ENCODE measurements around the gene ABTB2. TPM values are rescaled to one million over a fixed set of nuclear protein-coding genes. Genes with fewer than 3 reads are reported as not detected.

The ABTB2 gene
- polyA plus RNA-seq, 2 of the 4 experiments (the other 2 are of a cell fraction) = 8.9 to 15.4 TPM

DNA sequence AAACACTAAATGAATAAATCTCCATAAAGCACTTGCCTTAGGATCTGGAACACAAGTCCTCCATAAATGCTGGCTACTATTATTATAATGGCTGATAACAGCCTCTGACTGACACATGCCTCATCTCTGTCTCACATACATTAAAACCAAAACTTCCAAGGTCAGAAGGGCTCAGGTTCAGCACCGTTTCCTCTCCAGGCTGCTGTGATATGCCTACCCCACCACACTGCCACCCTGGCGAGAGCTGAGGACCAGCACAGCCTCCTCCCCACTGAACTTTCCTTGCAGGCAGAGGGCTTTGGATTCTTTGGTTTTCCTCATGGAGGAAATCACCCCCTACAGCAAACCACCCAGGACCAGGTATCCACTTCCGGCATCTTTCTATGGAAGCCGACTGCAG lies 112.8 kb downstream of the ABTB2 start:
- ChIA-PET CTCF (interaction anchor here (0.7 to 1.9 kb wide), 4 partner anchors 10 to 90 kb away, joined by 3 to 7 read pairs (median 4); no protein-coding TSS in a partner anchor), POLR2A (no interaction called here)
- 64% methylated on average over 2 of the region's 4 CpGs for WGBS (ENCODE audit: missing lambda C conversion rate)
- no peak for TF ChIP-seq SREBF2 (IDR thresholded peaks at IDR 0.05)
- no peak for TF ChIP-seq RCOR1 (IDR thresholded peaks at IDR 0.05; ENCODE audit: low read depth, low read length)
- no peak for TF ChIP-seq ZC3H11A (IDR thresholded peaks at IDR 0.05)
- no peak for TF ChIP-seq ZNF302 (CRISPR knock-in tag; IDR thresholded peaks at IDR 0.05)
- TF ChIP-seq RARB (CRISPR knock-in tag; IDR thresholded peaks at IDR 0.05) = no peak
- no peak for TF ChIP-seq RAD21 (conservative IDR thresholded peaks at IDR 0.05 in 1 of 2, IDR thresholded peaks at IDR 0.05 in 1 of 2)
- TF ChIP-seq POLR2A (IDR thresholded peaks at IDR 0.05; ENCODE audit: low read length) = no peak
- TF ChIP-seq FOXS1 (CRISPR knock-in tag; IDR thresholded peaks at IDR 0.05) = no peak
- no peak for TF ChIP-seq ZSCAN20 (CRISPR knock-in tag; IDR thresholded peaks at IDR 0.05)
- TF ChIP-seq MAFK (IDR thresholded peaks at IDR 0.05; ENCODE audit: partially characterized antibody) = no peak
- H3K4me2 ChIP-seq = peak overlapping the region; percentile 75
- ATAC-seq = no peak
- no peak overlapping the region for H3K4me3 ChIP-seq
- peak overlapping the region; percentile 80 to 92 for H3K27ac ChIP-seq
- DNase-seq (ENCODE audit: low read depth in 1 of 2, low spot score in 1 of 2) = no peak
- no peak for FAIRE-seq
- H3K9me3 ChIP-seq = no peaks in the 10 kb centered on the region
- H3K4me1 ChIP-seq = peaks cover 76% of the 10 kb centered on the region

DNA sequence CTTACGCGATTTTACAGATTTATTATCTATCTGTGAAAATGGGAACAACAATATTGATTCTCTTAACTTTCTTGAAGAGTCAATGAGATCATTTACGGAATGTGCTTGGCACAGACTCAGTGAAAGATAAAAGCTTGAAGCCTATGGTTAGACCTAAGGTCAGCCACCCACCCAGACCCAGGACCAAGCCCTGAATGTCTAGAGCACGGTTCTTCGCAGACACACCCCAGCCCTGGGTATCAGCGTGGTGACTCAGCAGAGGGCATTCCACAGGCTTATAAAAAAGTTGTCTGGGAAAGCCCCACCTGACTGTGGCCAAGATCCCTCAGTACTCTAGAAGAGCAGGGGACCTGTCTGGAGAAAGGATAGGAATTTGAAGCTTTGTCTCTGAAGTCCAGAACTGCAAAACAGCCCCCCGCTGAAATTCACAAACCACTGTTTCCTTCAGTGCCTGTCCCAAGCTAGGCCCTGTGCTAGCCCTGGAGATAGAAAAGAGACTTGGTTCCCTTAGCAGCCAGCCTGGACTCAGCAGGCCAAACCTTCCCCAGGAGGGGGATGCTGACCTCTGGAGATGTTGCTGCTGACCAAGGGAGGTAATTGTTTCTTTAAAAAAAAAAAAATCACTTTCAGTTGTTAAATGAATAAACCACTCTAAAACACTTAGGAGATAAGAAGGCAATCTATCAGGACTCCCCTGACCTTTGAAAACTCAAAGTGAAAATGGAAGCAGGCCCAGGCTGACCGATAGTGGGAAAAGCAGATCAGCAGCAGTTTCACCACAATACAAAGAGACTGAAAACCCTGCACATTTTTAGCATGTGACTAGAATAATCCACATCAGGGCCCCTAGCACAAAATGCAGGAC lies 114.0 kb downstream of the ABTB2 start:
- FAIRE-seq = no peak
- ATAC-seq = peak; percentile 93 to 94
- H3K4me3 ChIP-seq = no peak overlapping the region
- H3K27ac ChIP-seq = peak overlapping the region; percentile 80 to 92
- POLR2A ChIA-PET = interaction anchor here (0.8 to 2.7 kb wide), 3 partner anchors 10 to 101 kb away, joined by 3 to 7 read pairs (median 3); no protein-coding TSS in a partner anchor
- 10% methylated on average over 8 of the region's 8 CpGs for WGBS (ENCODE audit: missing lambda C conversion rate)
- H3K4me2 ChIP-seq = peak overlapping the region; percentile 75
- peaks cover 75% of the 10 kb centered on the region for H3K4me1 ChIP-seq
- CTCF ChIA-PET = interaction anchor here (1.0 to 1.9 kb wide), 4 partner anchors 12 to 89 kb away, joined by 3 to 7 read pairs (median 4); no protein-coding TSS in a partner anchor
- no peaks in the 10 kb centered on the region for H3K9me3 ChIP-seq
- DNase-seq (ENCODE audit: low read depth in 1 of 2, low spot score in 1 of 2) = peak; percentile 94
- TF ChIP-seq, protein P1, sequence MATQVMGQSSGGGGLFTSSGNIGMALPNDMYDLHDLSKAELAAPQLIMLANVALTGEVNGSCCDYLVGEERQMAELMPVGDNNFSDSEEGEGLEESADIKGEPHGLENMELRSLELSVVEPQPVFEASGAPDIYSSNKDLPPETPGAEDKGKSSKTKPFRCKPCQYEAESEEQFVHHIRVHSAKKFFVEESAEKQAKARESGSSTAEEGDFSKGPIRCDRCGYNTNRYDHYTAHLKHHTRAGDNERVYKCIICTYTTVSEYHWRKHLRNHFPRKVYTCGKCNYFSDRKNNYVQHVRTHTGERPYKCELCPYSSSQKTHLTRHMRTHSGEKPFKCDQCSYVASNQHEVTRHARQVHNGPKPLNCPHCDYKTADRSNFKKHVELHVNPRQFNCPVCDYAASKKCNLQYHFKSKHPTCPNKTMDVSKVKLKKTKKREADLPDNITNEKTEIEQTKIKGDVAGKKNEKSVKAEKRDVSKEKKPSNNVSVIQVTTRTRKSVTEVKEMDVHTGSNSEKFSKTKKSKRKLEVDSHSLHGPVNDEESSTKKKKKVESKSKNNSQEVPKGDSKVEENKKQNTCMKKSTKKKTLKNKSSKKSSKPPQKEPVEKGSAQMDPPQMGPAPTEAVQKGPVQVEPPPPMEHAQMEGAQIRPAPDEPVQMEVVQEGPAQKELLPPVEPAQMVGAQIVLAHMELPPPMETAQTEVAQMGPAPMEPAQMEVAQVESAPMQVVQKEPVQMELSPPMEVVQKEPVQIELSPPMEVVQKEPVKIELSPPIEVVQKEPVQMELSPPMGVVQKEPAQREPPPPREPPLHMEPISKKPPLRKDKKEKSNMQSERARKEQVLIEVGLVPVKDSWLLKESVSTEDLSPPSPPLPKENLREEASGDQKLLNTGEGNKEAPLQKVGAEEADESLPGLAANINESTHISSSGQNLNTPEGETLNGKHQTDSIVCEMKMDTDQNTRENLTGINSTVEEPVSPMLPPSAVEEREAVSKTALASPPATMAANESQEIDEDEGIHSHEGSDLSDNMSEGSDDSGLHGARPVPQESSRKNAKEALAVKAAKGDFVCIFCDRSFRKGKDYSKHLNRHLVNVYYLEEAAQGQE (IDR thresholded peaks at IDR 0.05) = no peak
- TF ChIP-seq RCOR1 (IDR thresholded peaks at IDR 0.05; ENCODE audit: low read depth, low read length) (no peak), BHLHE40 (IDR thresholded peaks at IDR 0.05; ENCODE audit: low read depth, low read length) (no peak), MAFK (IDR thresholded peaks at IDR 0.05; ENCODE audit: partially characterized antibody) (peak; percentile 85), GATA3 (IDR thresholded peaks at IDR 0.05; ENCODE audit: borderline replicate concordance) (peak; percentile 83; the same call in 1 of the 2 replicates), ZFP36 (IDR thresholded peaks at IDR 0.05; ENCODE audit: borderline replicate concordance, partially characterized antibody) (no peak), TP53 (CRISPR knock-in tag; IDR thresholded peaks at IDR 0.05) (no peak), KDM5A (IDR thresholded peaks at IDR 0.05) (no peak), HOXB5 (CRISPR knock-in tag; IDR thresholded peaks at IDR 0.05) (no peak), CHD2 (IDR thresholded peaks at IDR 0.05; ENCODE audit: low read length, partially characterized antibody) (no peak), HEYL (CRISPR knock-in tag; IDR thresholded peaks at IDR 0.05) (no peak), ZNF302 (CRISPR knock-in tag; IDR thresholded peaks at IDR 0.05) (no peak), SMC3 (IDR thresholded peaks at IDR 0.05) (no peak; the same call in 2 of the 3 replicates), HOXA7 (CRISPR knock-in tag; IDR thresholded peaks at IDR 0.05) (no peak), RFX5 (IDR thresholded peaks at IDR 0.05) (no peak), POLR2A (IDR thresholded peaks at IDR 0.05; ENCODE audit: low read length) (no peak), EHMT2 (IDR thresholded peaks at IDR 0.05; ENCODE audit: low read depth) (no peak)
- TF ChIP-seq, protein P2, sequence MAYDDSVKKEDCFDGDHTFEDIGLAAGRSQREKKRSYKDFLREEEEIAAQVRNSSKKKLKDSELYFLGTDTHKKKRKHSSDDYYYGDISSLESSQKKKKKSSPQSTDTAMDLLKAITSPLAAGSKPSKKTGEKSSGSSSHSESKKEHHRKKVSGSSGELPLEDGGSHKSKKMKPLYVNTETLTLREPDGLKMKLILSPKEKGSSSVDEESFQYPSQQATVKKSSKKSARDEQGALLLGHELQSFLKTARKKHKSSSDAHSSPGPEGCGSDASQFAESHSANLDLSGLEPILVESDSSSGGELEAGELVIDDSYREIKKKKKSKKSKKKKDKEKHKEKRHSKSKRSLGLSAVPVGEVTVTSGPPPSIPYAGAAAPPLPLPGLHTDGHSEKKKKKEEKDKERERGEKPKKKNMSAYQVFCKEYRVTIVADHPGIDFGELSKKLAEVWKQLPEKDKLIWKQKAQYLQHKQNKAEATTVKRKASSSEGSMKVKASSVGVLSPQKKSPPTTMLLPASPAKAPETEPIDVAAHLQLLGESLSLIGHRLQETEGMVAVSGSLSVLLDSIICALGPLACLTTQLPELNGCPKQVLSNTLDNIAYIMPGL (CRISPR knock-in tag; IDR thresholded peaks at IDR 0.05; ENCODE audit: borderline replicate concordance) = no peak
- TF ChIP-seq, protein P3, sequence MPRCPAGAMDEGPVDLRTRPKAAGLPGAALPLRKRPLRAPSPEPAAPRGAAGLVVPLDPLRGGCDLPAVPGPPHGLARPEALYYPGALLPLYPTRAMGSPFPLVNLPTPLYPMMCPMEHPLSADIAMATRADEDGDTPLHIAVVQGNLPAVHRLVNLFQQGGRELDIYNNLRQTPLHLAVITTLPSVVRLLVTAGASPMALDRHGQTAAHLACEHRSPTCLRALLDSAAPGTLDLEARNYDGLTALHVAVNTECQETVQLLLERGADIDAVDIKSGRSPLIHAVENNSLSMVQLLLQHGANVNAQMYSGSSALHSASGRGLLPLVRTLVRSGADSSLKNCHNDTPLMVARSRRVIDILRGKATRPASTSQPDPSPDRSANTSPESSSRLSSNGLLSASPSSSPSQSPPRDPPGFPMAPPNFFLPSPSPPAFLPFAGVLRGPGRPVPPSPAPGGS (IDR thresholded peaks at IDR 0.05) = 0 out of 3 replicates have a peak, but pooled peaks have one; percentile 49
- TF ChIP-seq, protein P4, sequence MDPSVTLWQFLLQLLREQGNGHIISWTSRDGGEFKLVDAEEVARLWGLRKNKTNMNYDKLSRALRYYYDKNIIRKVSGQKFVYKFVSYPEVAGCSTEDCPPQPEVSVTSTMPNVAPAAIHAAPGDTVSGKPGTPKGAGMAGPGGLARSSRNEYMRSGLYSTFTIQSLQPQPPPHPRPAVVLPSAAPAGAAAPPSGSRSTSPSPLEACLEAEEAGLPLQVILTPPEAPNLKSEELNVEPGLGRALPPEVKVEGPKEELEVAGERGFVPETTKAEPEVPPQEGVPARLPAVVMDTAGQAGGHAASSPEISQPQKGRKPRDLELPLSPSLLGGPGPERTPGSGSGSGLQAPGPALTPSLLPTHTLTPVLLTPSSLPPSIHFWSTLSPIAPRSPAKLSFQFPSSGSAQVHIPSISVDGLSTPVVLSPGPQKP (IDR thresholded peaks at IDR 0.05; ENCODE audit: low read depth, low read length) = no peak
- TF ChIP-seq, protein P5, sequence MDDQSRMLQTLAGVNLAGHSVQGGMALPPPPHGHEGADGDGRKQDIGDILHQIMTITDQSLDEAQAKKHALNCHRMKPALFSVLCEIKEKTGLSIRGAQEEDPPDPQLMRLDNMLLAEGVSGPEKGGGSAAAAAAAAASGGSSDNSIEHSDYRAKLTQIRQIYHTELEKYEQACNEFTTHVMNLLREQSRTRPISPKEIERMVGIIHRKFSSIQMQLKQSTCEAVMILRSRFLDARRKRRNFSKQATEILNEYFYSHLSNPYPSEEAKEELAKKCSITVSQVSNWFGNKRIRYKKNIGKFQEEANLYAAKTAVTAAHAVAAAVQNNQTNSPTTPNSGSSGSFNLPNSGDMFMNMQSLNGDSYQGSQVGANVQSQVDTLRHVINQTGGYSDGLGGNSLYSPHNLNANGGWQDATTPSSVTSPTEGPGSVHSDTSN (IDR thresholded peaks at IDR 0.05) = no peak

Data from A549 (cell line).